A673 (cell line): ENCODE measurements around the gene TTC39B. TPM values are rescaled to one million over a fixed set of nuclear protein-coding genes. Genes with fewer than 3 reads are reported as not detected.

ENCODE experiments used
- BruUV-seq: library from RNA; stranded (reverse); fragments of 400-500 nt; replicated peaks from 2 replicates; lab custom pipeline; 2021; lab: Mats Ljungman, UMichigan
- CTCF ChIA-PET: fragments of 300-600 bp; sonication (Branson Sonifier 250); formaldehyde crosslinking; loops from one replicate; lab custom pipeline; 2022; ENCODE audit warnings: antibody characterized with exemption; lab: Charles Lee
- POLR2A ChIA-PET: fragments of 300-600 bp; sonication (Branson Sonifier 250); formaldehyde crosslinking; loops from one replicate; lab custom pipeline; 2022; ENCODE audit warnings: antibody characterized with exemption; ENCODE audit not compliant: low non-redundant PET; lab: Charles Lee
- DNase-seq: peaks from one replicate; pipeline ENCODE4 v3.0.0-alpha.2; 2015; ENCODE audit warnings: low spot score
- H3K27ac ChIP-seq: fragments of 200-600 bp; sonication (generic); 2 replicates; pipeline ENCODE4 v1.5.1; 2016; ENCODE audit warnings: mixed run types, low read depth, mild to moderate bottlenecking, mixed read lengths, antibody characterized with exemption, low read length; ENCODE audit not compliant: poor library complexity, severe bottlenecking
- H3K27me3 ChIP-seq: fragments of 200-600 bp; sonication (generic); replicated peaks from 2 replicates; pipeline ENCODE4 v1.6.1; 2017; ENCODE audit warnings: mixed run types, low read depth, mild to moderate bottlenecking, mixed read lengths, antibody characterized with exemption, low read length; ENCODE audit not compliant: insufficient read depth, poor library complexity
- H3K36me3 ChIP-seq: fragments of 200-600 bp; sonication (generic); 2 replicates; pipeline ENCODE4 v1.6.1; 2016; ENCODE audit warnings: mixed run types, mild to moderate bottlenecking, mixed read lengths, antibody characterized with exemption, low read length; ENCODE audit not compliant: insufficient read depth, poor library complexity, severe bottlenecking
- H3K4me1 ChIP-seq: fragments of 200-600 bp; sonication (generic); 2 replicates; pipeline ENCODE4 v1.6.1; 2017; ENCODE audit warnings: mixed run types, mild to moderate bottlenecking, mixed read lengths, antibody characterized with exemption, low read length; ENCODE audit not compliant: insufficient read depth, poor library complexity, severe bottlenecking
- H3K4me3 ChIP-seq: fragments of 200-600 bp; sonication (generic); 2 replicates; pipeline ENCODE4 v1.5.1; 2016; ENCODE audit warnings: low read depth, mixed run types, mild to moderate bottlenecking, mixed read lengths, low read length; ENCODE audit not compliant: poor library complexity, severe bottlenecking
- H3K9me3 ChIP-seq: fragments of 200-600 bp; sonication (generic); 2 replicates; pipeline ENCODE4 v1.6.1; 2016; ENCODE audit warnings: mixed run types, low read depth, mild to moderate bottlenecking, mixed read lengths, antibody characterized with exemption, low read length; ENCODE audit not compliant: poor library complexity, severe bottlenecking
- CTCF ChIP-seq: fragments of 300-800, 200-600 bp; sonication (generic); conservative IDR thresholded peaks from 2 replicates; pipeline ENCODE4 v1.5.1; 2017; ENCODE audit warnings: low read depth, mild to moderate bottlenecking, antibody characterized with exemption, low read length, moderate library complexity, mixed read lengths
- EZH2 ChIP-seq: fragments of 200-600 bp; sonication (generic); IDR thresholded peaks from 2 replicates; pipeline ENCODE4 v1.6.1; 2017; ENCODE audit warnings: borderline replicate concordance, low read depth, mild to moderate bottlenecking, mixed read lengths, antibody characterized with exemption, low read length; ENCODE audit not compliant: poor library complexity, severe bottlenecking
- intact Hi-C: fragments of 100-400 bp; cut with micrococcal nuclease; formaldehyde crosslinking; loops from one replicate; pipeline ENCODE4 v1.10.0; 2022; ENCODE audit not compliant: unreplicated experiment
- total RNA-seq: library from RNA; stranded (reverse); gene quantifications from 2 replicates; pipeline ENCODE4 v1.2.3, GENCODE V29; 2021

The TTC39B gene
- total RNA-seq, 1 experiment from 2014 or later = 0.52 TPM

GRCh38 chr9:15131094-15131493 lies 175.9 kb downstream of the TTC39B start:
- no TSS peak for BruUV-seq
- Histone ChIP-seq H3K36me3 (no peaks in the 10 kb centered on the region), H3K27ac (no peak overlapping the region), H3K27me3 (no peaks in the 10 kb centered on the region), H3K4me3 (no peak overlapping the region), H3K9me3 (no peaks in the 10 kb centered on the region), H3K4me1 (no peaks in the 10 kb centered on the region)
- DNase-seq = no peak
- intact Hi-C loops = loop anchor here (10.0 kb wide), 4 partner anchors 136 to 666 kb away; no protein-coding TSS in a partner anchor
- POLR2A ChIA-PET = no interaction called here
- CTCF ChIA-PET = no interaction called here
- TF ChIP-seq EZH2 = no peak
- TF ChIP-seq CTCF = no peak

GRCh38 chr9:15127831-15128230 lies 179.2 kb downstream of the TTC39B start:
- TF ChIP-seq CTCF (no peak), EZH2 (no peak)
- Histone ChIP-seq H3K27me3 (no peaks in the 10 kb centered on the region), H3K4me1 (no peaks in the 10 kb centered on the region), H3K36me3 (no peaks in the 10 kb centered on the region), H3K9me3 (no peaks in the 10 kb centered on the region), H3K4me3 (no peak overlapping the region), H3K27ac (no peak overlapping the region)
- BruUV-seq = no TSS peak
- ChIA-PET CTCF (no interaction called here), POLR2A (no interaction called here)
- intact Hi-C loops = no loop called here
- DNase-seq = no peak

GRCh38 chr9:15121630-15122029 lies 185.4 kb downstream of the TTC39B start:
- CTCF ChIA-PET = no interaction called here
- no peaks in the 10 kb centered on the region for H3K9me3 ChIP-seq
- H3K27ac ChIP-seq = no peak overlapping the region
- no peaks in the 10 kb centered on the region for H3K36me3 ChIP-seq
- H3K4me1 ChIP-seq = no peaks in the 10 kb centered on the region
- no peak for TF ChIP-seq CTCF
- no peak for TF ChIP-seq EZH2
- H3K27me3 ChIP-seq = no peaks in the 10 kb centered on the region
- intact Hi-C loops = no loop called here
- POLR2A ChIA-PET = no interaction called here
- no peak overlapping the region for H3K4me3 ChIP-seq
- no TSS peak for BruUV-seq
- no peak for DNase-seq
